Measurements from ENCODE around the gene NLGN1.

Gene NLGN1

DNA sequence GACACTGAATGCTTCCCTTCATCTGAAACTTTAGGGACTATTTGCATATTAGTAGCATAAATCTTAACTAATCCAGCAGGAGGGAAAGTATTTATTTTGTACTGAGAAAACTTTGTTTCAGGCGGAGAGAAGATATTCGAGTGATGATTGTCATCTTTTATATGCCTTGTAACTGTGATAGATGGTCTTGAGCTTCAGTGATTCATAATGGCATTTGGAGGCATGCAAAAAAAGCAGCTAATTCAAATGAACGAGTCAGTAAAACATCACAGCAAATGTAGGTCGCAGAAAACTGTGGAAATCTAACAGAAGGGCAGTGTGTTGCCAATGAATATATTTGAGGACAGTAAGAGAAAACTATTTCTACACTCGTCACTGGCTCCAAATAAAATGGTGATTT, 817.9 kb downstream of the NLGN1 start:
- TF ChIP-seq, protein P1, sequence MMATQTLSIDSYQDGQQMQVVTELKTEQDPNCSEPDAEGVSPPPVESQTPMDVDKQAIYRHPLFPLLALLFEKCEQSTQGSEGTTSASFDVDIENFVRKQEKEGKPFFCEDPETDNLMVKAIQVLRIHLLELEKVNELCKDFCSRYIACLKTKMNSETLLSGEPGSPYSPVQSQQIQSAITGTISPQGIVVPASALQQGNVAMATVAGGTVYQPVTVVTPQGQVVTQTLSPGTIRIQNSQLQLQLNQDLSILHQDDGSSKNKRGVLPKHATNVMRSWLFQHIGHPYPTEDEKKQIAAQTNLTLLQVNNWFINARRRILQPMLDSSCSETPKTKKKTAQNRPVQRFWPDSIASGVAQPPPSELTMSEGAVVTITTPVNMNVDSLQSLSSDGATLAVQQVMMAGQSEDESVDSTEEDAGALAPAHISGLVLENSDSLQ (IDR thresholded peaks at IDR 0.05), result peak; percentile 53
- TF ChIP-seq SP1 (IDR thresholded peaks at IDR 0.05), result no peak
- TF ChIP-seq NFRKB (IDR thresholded peaks at IDR 0.05), result no peak
- DNase-seq (ENCODE audit: extremely low spot score), result no peak
- POLR2A ChIA-PET, result no interaction called here
- CTCF ChIA-PET, result no interaction called here

- CTCF ChIA-PET, result no interaction called here
- POLR2A ChIA-PET, result no interaction called here
- no peak for DNase-seq (ENCODE audit: extremely low spot score)
- TF ChIP-seq SUZ12 (IDR thresholded peaks at IDR 0.05) (no peak), FOXK2 (IDR thresholded peaks at IDR 0.05) (no peak), SP1 (IDR thresholded peaks at IDR 0.05) (no peak), LEF1 (IDR thresholded peaks at IDR 0.05; ENCODE audit: borderline replicate concordance) (no peak), HDGF (IDR thresholded peaks at IDR 0.05; ENCODE audit: borderline replicate concordance) (no peak), ELF4 (IDR thresholded peaks at IDR 0.05) (no peak)
- TF ChIP-seq, protein P1 (IDR thresholded peaks at IDR 0.05), result no peak
Observed at GRCh38 chr3:174216019-174216418, 818.5 kb downstream of the NLGN1 start.

DNA sequence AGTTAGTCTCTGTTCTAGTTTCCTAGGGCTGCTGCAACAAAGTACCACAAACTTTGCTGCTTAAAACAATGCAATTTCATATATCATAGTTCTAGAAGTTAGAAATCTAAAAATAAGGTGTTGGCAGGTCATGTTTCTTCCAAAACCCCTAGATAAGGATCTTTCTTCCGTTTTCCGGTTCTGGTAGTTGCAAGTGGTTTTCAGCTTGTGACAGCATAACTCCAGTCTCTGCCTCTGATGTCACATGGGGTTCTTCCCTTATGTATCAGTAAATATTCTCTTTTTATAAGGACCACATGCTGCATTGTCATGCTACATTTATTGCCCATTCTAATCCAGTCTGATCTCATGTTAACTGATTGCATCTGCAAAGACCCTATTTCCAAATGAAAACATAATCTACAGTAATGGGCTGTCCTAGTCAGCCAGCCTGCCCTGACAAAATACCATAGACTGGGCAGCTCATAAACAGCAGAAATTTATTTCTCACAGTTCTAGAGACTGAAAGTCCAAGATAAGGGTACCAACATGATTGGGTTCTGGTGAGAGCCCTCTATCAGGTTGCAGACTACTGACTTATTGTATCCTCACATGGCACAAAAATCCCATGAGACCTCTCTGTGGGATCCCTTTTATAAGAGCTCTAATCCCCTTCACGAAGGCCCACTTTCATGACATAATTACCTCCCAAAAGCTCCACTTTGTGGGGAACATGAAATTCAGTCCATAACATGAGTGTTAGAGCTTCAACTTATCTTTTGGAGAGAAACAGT, 819.6 kb downstream of the NLGN1 start:
- no peak for DNase-seq (ENCODE audit: extremely low spot score)
- ChIA-PET CTCF (no interaction called here), POLR2A (no interaction called here)
- TF ChIP-seq NFRKB (IDR thresholded peaks at IDR 0.05) (no peak), SUZ12 (IDR thresholded peaks at IDR 0.05) (no peak), LEF1 (IDR thresholded peaks at IDR 0.05; ENCODE audit: borderline replicate concordance) (no peak), TARDBP (IDR thresholded peaks at IDR 0.05) (no peak), FOXM1 (IDR thresholded peaks at IDR 0.05; ENCODE audit: borderline replicate concordance) (no peak), BHLHE40 (IDR thresholded peaks at IDR 0.05; ENCODE audit: borderline replicate concordance) (no peak), HDGF (IDR thresholded peaks at IDR 0.05; ENCODE audit: borderline replicate concordance) (no peak), FOXA1 (IDR thresholded peaks at IDR 0.05) (no peak)

DNA sequence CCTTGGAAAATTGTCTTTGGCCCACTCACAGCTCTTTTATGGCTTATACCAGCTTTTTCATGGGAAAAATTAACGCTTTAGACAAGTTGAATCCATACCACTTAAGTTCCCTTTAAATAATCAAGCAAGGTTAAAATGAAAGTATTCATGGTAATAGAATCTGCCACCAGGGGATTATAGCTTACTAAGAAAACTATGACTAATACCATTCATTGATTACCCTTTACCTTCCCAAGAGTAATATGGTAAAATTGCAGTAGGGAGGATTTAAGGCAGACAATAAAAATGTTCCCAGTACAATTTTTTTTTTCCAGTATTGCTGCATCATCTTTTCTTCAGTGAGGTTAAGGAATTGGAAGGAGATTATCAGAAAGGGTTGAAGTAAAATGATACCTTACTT, 820.5 kb downstream of the NLGN1 start:
- CTCF ChIA-PET, result no interaction called here
- DNase-seq (ENCODE audit: extremely low spot score), result no peak

GRCh38 chr3:174219738-174220137, 822.2 kb downstream of the NLGN1 start:
- no peak for TF ChIP-seq FOXA1 (IDR thresholded peaks at IDR 0.05)
- no peak for TF ChIP-seq L3MBTL2 (conservative IDR thresholded peaks at IDR 0.05)
- CTCF ChIA-PET, result no interaction called here
- POLR2A ChIA-PET, result no interaction called here
- no peak for DNase-seq (ENCODE audit: extremely low spot score)

More for the DNA sequence above, 820.5 kb downstream of the NLGN1 start:
- POLR2A ChIA-PET, result no interaction called here
- 0 out of 2 replicates have a peak, but pooled peaks have one; percentile 24 for TF ChIP-seq ZNF384 (IDR thresholded peaks at IDR 0.05)
- TF ChIP-seq, protein P1 (IDR thresholded peaks at IDR 0.05), result no peak

GRCh38 chr3:174220775-174221554, 823.4 kb downstream of the NLGN1 start:
- ChIA-PET CTCF (no interaction called here), POLR2A (no interaction called here)
- TF ChIP-seq ELF4 (IDR thresholded peaks at IDR 0.05), result no peak
- TF ChIP-seq, protein P1 (IDR thresholded peaks at IDR 0.05), result peak; percentile 64
- DNase-seq (ENCODE audit: extremely low spot score), result no peak

- no peak for DNase-seq (ENCODE audit: extremely low spot score)
- ChIA-PET POLR2A (no interaction called here), CTCF (no interaction called here)
- no peak for TF ChIP-seq HDGF (IDR thresholded peaks at IDR 0.05; ENCODE audit: borderline replicate concordance)
- no peak for TF ChIP-seq ELF4 (IDR thresholded peaks at IDR 0.05)
- TF ChIP-seq NFRKB (IDR thresholded peaks at IDR 0.05), result no peak
- TF ChIP-seq SP1 (IDR thresholded peaks at IDR 0.05), result no peak
- TF ChIP-seq FOXK2 (IDR thresholded peaks at IDR 0.05), result no peak
- TF ChIP-seq BHLHE40 (IDR thresholded peaks at IDR 0.05; ENCODE audit: borderline replicate concordance), result no peak
- TF ChIP-seq TARDBP (IDR thresholded peaks at IDR 0.05), result no peak
- TF ChIP-seq FOXM1 (IDR thresholded peaks at IDR 0.05; ENCODE audit: borderline replicate concordance), result no peak
- no peak for TF ChIP-seq ZNF384 (IDR thresholded peaks at IDR 0.05)
- TF ChIP-seq L3MBTL2 (conservative IDR thresholded peaks at IDR 0.05), result no peak
- TF ChIP-seq ARNT (IDR thresholded peaks at IDR 0.05), result no peak
- TF ChIP-seq FOXA1 (IDR thresholded peaks at IDR 0.05), result no peak
- TF ChIP-seq CTBP1 (IDR thresholded peaks at IDR 0.05; ENCODE audit: borderline replicate concordance), result no peak
- no peak for TF ChIP-seq LEF1 (IDR thresholded peaks at IDR 0.05; ENCODE audit: borderline replicate concordance)
- no peak for TF ChIP-seq SUZ12 (IDR thresholded peaks at IDR 0.05)
Observed at GRCh38 chr3:174223042-174223441, 825.5 kb downstream of the NLGN1 start.
